ENCODE measurements around the gene POLD3. TPM values are rescaled to one million over a fixed set of nuclear protein-coding genes. Genes with fewer than 3 reads are reported as not detected.

Gene POLD3
- total and polyA plus RNA-seq, 2 donors (not counting 1 experiment from before 2014, with no cell fraction given) = 4.6 to 17.6 TPM

GRCh38 chr11:74559934-74560309 lies 32.5 kb upstream of the POLD3 start:
- TF ChIP-seq CTCF (IDR thresholded peaks at IDR 0.05) (no peak), EZH2 (IDR thresholded peaks at IDR 0.05; ENCODE audit: borderline replicate concordance, insufficient read depth, low read depth, low read length, poor library complexity, severe bottlenecking) (no peak)
- peaks cover 25% of the 10 kb centered on the region for H3K27me3 Mint-ChIP-seq
- POLR2A ChIA-PET = no interaction called here

GRCh38 chr11:74566146-74566960 lies 26.0 kb upstream of the POLD3 start:
- peaks cover 28% of the 10 kb centered on the region for H3K27me3 Mint-ChIP-seq
- no peak overlapping the region for H3K4me2 ChIP-seq (replicated peaks; ENCODE audit: low read depth, low read length, poor library complexity, severe bottlenecking)
- no peaks in the 10 kb centered on the region for H3K79me2 ChIP-seq (ENCODE audit: control insufficient read depth, insufficient read depth, low read length)
- H3K36me3 ChIP-seq (replicated peaks in 1 of 2; ENCODE audit: control extremely low read depth in 1 of 2, control insufficient read depth in 1 of 2, extremely low read depth in 1 of 2, insufficient read depth in 2 of 2, low read length in 1 of 2) = no peaks in the 10 kb centered on the region
- peaks cover 0 to 3% (median 1%) of the 10 kb centered on the region in 3 donors for H3K9me3 ChIP-seq (ENCODE audit: control extremely low read depth in 1 of 3, control insufficient read depth in 2 of 3, insufficient read depth in 1 of 3, low read length in 2 of 3)
- no peak overlapping the region for H2AFZ ChIP-seq (ENCODE audit: insufficient read depth, low read depth, low read length, poor library complexity, severe bottlenecking)
- no peak for DNase-seq
- H3K27ac Mint-ChIP-seq = no peak overlapping the region
- H3K27ac ChIP-seq (ENCODE audit: low read length in 2 of 2) = no peak overlapping the region
- intact Hi-C loops (cut with micrococcal nuclease) = no loop called here
- no peaks in the 10 kb centered on the region for H4K20me1 ChIP-seq (ENCODE audit: control insufficient read depth, insufficient read depth, low read length, poor library complexity, severe bottlenecking)
- ATAC-seq (ENCODE audit: low read depth) = no peak
- no peak overlapping the region for H3K9ac ChIP-seq (ENCODE audit: low read length)
- CTCF ChIA-PET = interaction anchor here (0.7 to 6.0 kb wide), 3 partner anchors 113 to 1060 kb away, joined by 3 to 53 read pairs (median 6); no protein-coding TSS in a partner anchor
- POLR2A ChIA-PET = no interaction called here
- H3K4me3 Mint-ChIP-seq = no peak overlapping the region
- no peaks in the 10 kb centered on the region for H3K4me1 Mint-ChIP-seq
- H3K9me3 Mint-ChIP-seq (ENCODE audit: insufficient read depth) = peaks cover 3% of the 10 kb centered on the region
- H3K27me3 ChIP-seq (replicated peaks in 1 of 4; ENCODE audit: control extremely low read depth in 1 of 4, control insufficient read depth in 3 of 4, insufficient read depth in 4 of 4, low read length in 3 of 4) = peaks cover 0 to 4% (median 1%) of the 10 kb centered on the region in 4 experiments
- TF ChIP-seq EZH2 (IDR thresholded peaks at IDR 0.05; ENCODE audit: borderline replicate concordance, insufficient read depth, low read depth, low read length, poor library complexity, severe bottlenecking) (no peak), CTCF (IDR thresholded peaks at IDR 0.05) (no peak)
- 96% methylated on average over 2 of the region's 5 CpGs for WGBS (ENCODE audit: insufficient coverage)
- H3K4me1 ChIP-seq (ENCODE audit: control insufficient read depth in 2 of 2, insufficient read depth in 2 of 2, low read length in 2 of 2) = no peaks in the 10 kb centered on the region
- H3K4me3 ChIP-seq (ENCODE audit: control extremely low read depth in 1 of 5, extremely low read depth in 1 of 5, insufficient read depth in 1 of 5, low read depth in 2 of 5, low read length in 4 of 5) = no peak overlapping the region

More at GRCh38 chr11:74559934-74560309, 32.5 kb upstream of the POLD3 start:
- Histone ChIP-seq H3K36me3 (replicated peaks in 1 of 2; ENCODE audit: control extremely low read depth in 1 of 2, control insufficient read depth in 1 of 2, extremely low read depth in 1 of 2, insufficient read depth in 2 of 2, low read length in 1 of 2) (no peaks in the 10 kb centered on the region), H3K4me1 (ENCODE audit: control insufficient read depth in 2 of 2, insufficient read depth in 2 of 2, low read length in 2 of 2) (no peaks in the 10 kb centered on the region), H3K27ac (ENCODE audit: low read length in 2 of 2) (no peak overlapping the region), H3K4me3 (ENCODE audit: control extremely low read depth in 1 of 5, extremely low read depth in 1 of 5, insufficient read depth in 1 of 5, low read depth in 2 of 5, low read length in 4 of 5) (no peak overlapping the region), H3K27me3 (replicated peaks in 1 of 4; ENCODE audit: control extremely low read depth in 1 of 4, control insufficient read depth in 3 of 4, insufficient read depth in 4 of 4, low read length in 3 of 4) (peaks cover 0 to 4% (median 2%) of the 10 kb centered on the region in 4 experiments), H4K20me1 (ENCODE audit: control insufficient read depth, insufficient read depth, low read length, poor library complexity, severe bottlenecking) (no peaks in the 10 kb centered on the region), H3K79me2 (ENCODE audit: control insufficient read depth, insufficient read depth, low read length) (no peaks in the 10 kb centered on the region), H2AFZ (ENCODE audit: insufficient read depth, low read depth, low read length, poor library complexity, severe bottlenecking) (no peak overlapping the region), H3K4me2 (replicated peaks; ENCODE audit: low read depth, low read length, poor library complexity, severe bottlenecking) (no peak overlapping the region), H3K9ac (ENCODE audit: low read length) (no peak overlapping the region), H3K9me3 (ENCODE audit: control extremely low read depth in 1 of 3, control insufficient read depth in 2 of 3, insufficient read depth in 1 of 3, low read length in 2 of 3) (peaks cover 2 to 14% (median 3%) of the 10 kb centered on the region in 3 donors)
- DNase-seq (no peak), ATAC-seq (ENCODE audit: low read depth) (no peak)
- CTCF ChIA-PET = no interaction called here
- Mint-ChIP-seq H3K9me3 (ENCODE audit: insufficient read depth) (peaks cover 8% of the 10 kb centered on the region), H3K27ac (no peak overlapping the region), H3K4me3 (no peak overlapping the region), H3K4me1 (no peaks in the 10 kb centered on the region)
- 100% methylated on average over 1 of the region's 2 CpGs for WGBS (ENCODE audit: insufficient coverage)
- intact Hi-C loops (cut with micrococcal nuclease) = no loop called here

Measured in B cell (primary cell).